Activated effector memory CD4-positive, alpha-beta T cell treated with anti-CD3 and anti-CD28 coated beads, Interleukin-2, amount 50 U/mL, for 16 hours (primary cell): ENCODE measurements around the gene RTF2.

Source experiments
- DNase-seq: peaks from one replicate; pipeline ENCODE4 v3.0.0-alpha.2; 2020

The RTF2 gene

GRCh38 chr20:56439771-56440291 is 28.6 kb upstream of the RTF2 start:
- peak; percentile 58 for DNase-seq

DNA sequence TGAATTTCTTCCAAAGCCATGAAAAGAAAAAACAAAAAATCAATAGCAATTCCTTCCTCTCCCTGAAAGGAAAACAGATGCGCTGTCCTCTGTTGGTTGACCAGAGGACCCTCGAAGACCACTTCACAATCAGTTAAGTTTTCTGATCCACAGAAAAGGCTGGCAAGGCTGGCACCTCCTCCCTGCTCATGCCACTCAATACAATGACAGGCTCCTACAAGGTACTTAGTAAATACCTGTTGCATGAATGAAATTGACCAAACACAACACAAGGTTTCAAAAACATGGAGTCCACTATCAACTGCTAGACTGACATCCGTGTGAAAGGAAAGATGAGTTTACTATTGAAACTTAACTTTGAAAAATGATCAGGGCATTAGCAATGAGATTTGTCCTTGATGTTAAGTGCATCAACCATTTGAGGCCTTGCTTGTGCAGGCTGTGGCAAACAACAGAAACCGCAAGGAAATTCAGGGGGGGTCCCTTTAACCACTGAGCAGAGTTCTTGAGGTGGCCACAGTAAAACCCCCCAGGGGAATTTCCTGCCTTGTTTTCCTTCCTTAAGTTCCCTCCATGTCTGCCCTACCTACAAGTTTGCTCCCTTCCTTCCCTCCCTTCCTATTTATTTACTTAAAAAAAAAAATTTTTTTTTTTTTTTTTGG is 27.9 kb upstream of the RTF2 start:
- peak; percentile 82 for DNase-seq

DNA sequence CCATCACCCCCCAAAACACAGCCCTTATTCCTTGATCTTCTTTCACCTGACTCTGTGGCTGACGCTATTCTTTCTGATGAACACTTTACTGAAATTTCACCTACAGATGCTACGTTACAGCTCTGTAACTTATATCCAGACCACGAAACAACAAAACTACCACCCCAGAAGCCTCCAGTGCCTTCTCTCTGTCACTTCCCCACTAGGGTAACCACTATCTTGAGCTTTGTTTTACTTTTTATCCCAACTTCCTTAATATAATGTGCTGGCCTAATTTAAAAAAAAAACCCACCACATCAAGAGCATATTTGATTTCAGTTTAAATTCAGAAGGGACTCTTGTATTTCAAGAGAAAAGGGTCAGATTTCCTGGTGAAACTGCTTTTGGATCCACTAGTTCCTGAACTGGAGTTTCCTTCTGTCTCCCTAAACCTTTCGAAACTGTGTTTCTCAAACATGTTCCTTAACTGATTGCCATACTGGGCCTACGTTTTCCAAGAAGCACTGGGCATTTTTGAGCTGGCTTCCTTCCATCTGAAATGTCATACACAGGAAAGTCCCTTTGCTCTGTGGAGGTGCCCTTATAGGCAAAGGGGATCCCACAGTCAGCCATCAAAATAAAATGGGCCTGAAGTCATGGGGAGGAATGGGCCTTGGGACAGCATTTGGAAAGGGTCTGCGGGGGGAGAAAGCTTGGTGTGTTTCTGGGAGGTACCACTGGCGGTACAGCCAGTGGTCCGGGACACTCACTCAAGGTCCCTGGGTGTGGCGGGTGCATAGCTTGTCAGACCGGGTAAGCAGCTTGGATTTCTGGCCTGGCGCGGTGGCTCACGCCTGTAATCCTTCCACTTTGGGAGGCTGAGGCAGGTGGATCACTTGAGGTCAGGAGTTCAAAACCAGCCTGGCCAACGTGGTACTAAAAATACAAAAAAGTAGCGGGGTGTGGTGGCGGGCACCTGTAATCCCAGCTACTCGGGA is 25.8 kb upstream of the RTF2 start:
- DNase-seq: peak; percentile 60

GRCh38 chr20:56443654-56444540 is 24.5 kb upstream of the RTF2 start:
- peak; percentile 58 for DNase-seq

DNA sequence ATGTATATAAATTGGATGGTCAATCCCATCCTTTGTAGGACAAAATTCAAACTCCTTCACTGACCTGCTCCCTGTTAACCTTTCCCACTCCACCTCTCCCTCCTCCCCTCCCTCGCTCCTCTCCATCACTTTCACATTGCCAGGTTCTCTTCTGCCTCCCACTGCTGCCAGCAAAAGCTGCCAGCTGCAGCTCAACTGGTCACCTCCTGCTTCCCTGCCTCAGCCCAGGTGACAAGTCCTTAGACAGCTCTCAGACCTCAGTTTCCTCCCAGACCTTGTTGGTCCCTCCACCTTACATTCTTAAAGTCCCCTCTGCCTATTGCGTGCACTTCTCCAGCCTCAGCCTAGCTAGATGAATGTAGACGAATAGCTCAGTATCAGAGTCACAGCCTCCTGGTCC is 23.3 kb upstream of the RTF2 start:
- DNase-seq: peak; percentile 37

- DNase-seq: peak; percentile 49
Observed at GRCh38 chr20:56445540-56445939, 22.9 kb upstream of the RTF2 start.

DNA sequence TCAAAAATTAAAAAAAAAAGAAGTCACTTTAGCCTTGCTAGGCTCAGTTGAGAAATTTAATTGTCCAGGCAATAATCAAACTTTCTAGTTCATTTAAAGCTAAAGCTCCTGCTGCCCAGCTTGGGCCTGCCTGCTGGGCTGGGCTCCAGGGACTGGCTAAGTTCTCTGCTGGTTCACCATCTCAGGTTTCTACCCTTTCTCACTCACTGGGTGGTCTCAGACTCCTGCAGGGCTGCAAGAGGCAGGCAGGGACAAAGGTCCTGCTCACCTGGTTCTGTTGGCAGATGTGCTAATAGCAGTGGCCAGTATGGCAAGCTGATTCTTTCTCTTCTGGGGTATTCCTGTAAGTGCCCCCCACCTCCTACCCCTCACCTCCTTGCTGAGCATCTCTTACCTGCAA is 21.2 kb upstream of the RTF2 start:
- peak; percentile 28 for DNase-seq

DNA sequence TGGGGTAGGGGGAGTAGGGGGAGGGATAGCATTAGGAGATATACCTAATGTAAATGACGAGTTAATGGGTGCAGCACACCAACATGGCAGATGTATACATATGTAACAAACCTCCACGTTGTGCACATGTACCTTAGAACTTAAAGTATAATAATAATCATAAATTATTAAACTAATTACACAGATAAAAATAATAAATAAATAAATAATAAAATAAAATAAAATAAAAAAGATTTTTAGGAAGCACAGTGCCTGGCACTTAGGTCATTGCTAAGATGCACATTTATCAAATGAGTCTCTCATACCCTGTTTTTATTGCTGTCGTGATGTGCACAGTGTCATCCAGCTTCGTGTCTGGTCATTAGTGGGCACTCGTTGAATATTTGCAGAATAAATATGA is 19.0 kb upstream of the RTF2 start:
- DNase-seq: no peak

DNA sequence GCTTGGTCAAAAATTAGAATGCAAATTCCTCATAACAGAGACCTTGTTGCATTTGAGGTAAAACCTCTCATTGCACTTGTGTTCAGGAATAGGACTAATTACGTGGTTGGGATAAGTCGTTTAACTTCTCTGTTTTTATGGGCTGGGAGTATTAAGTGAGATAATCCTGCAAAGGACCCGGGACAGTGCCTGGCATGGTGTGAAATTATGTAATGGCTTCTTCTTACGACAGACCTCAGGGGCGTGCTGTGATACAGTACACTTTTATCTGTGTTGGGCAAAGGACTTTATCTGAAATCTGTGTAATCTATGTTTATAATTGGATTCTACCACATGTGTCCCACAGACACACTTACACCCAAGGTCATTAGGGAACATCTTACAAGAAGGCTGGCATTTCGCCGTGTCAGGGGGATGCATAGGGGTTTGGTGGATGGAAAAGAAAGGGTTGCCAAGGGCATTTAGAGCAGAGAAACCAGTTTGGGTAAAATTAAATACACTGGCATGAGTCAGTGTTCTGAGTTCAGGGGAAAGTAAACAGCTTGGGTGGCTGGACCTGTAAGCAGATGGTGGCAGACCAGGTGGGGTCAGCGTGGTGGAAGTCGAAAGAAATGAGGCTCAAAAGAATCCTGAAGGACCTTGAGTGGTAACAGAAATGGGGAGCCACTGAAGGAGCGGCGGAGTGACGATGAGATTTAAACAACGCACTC is 17.2 kb upstream of the RTF2 start:
- DNase-seq: peak; percentile 48

DNA sequence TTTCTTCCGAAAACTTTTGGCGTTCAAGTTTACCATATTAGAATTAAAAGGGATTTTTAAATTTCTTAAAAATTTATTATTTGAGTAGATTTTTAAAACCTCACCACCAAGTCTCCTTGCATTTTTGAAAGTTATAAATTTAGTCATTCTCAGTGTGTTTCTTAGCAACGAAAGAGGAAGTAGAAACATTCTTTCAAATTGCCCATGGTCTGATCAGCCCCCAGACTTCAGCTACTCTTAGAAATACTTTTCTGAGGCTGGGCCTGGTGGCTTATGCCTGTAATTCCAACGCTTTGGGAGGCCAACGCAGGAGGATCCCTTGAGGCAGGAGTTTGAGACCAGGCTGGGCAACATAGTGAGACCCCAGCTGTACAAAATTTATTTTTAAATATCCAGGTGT is 15.1 kb upstream of the RTF2 start:
- no peak for DNase-seq

- DNase-seq: no peak
Observed at GRCh38 chr20:56454754-56455153, 13.7 kb upstream of the RTF2 start.

DNA sequence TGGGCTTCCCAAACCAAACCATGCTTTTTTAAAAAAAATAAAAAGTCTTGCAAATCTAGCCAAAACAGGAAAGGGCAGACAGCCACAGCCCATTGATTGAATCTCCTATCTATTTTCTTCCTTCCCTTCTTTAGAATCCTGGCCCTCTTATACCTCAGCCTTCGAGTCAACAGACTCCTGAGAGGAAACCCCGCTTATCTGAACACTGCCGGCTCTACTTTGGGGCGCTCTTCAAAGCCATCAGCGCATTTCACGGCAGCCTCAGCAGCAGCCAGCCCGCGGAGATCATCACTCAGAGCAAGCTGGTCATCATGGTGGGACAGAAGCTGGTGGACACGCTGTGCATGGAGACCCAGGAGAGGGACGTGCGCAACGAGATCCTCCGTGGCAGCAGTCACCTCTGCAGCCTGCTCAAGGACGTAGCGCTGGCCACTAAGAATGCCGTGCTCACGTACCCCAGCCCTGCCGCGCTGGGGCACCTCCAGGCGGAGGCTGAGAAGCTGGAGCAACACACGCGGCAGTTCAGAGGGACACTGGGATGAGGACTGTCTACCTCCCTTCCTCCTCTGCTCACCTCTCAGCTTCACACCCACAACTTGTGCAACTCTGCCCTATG is 10.1 kb upstream of the RTF2 start:
- no peak for DNase-seq

DNA sequence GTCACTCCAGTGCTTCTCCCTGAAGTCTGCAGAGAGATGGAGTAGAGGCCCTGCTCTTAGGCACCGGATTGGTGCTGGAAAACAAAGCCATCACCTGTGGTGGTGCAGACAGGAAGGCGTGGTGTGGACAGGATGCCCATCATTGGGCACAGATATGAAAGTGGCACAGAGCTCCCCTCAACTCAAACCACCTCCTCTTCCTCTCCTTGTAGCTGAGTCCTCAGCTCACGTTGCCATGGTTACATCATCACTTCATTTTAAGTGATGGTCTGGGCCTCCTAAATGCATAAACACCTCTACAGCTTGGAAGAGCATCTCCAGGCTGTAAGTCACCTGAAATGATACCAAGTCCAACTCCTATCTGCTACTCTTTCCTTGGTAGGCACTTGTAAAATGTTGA is 8.0 kb upstream of the RTF2 start:
- DNase-seq: peak; percentile 75

DNA sequence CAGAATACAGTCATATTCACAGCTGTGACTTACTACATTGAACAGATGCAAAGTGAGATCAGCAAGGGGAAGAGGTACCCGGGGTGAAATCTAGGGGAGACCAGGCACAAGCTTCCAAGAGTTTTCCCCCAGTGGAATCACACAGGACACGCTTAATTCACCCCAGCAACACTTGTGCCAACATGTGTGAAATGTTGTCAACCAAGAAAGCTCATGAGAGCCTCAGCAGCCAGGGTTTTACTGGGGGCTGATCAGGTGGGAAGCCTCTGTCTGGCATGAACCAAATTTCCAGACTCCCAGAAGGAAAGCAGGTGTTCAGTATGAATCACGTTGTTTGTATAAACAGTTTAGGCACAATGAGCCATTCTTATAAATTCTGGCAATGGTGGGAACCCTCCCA is 6.9 kb upstream of the RTF2 start:
- DNase-seq: no peak

DNA sequence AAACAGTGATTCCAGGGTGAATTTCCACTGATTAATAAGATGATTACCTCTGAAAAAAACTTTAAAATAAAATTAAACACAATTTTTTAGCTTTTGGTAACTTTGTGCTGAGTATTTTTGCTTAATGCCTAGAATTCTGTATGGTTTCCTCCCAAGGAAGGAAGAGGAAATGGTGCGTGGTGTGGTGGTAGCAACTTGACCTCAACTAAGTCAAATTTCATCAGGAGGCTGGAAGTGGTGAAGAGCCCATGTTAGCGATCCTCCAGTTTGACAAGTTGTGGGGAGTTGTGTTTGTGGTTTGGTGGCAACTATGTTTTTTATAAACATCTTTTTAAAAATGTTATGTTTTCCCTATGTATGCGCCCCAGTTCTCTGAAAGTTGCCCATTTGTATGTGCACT is 5.0 kb upstream of the RTF2 start:
- DNase-seq: no peak

- no peak for DNase-seq
Observed at GRCh38 chr20:56465997-56466396, 2.4 kb upstream of the RTF2 start.

DNA sequence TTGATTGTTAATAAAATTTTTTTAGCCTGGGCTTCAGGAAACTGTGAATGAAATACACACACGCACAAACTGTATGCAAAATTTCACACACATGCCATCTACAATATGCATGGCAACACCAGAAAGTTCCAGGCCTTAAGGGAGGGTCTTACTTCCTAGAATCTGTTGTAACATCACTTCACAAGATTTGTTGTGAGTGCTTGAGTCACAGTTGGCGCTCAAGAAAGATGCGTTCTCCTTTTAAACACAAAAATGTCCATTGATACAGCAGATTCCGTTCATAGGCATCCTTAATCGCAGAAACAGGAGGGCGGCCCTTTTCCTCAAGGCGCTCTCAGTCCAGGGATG is 485 bp upstream of the RTF2 start:
- no peak for DNase-seq

DNA sequence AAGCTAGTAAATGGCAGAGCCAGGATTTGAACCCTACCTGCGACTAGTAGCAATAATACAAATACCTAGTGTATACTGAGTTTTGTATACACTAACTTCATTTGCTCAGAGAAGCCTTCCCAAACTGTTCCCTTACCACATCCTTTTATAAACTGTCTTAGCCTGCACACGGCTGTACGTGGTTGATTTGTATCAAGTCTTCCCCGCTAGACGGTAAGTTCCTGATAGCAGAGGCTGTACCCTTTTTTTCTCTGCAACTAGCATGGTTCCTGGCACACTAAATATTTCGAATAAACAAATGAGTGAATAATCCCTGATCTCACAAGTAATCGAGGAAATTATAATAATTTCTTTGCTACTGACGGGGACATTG is 636 bp downstream of the RTF2 start:
- no peak for DNase-seq

- no peak for DNase-seq
Observed at GRCh38 chr20:56483970-56484369, 15.5 kb downstream of the RTF2 start.

GRCh38 chr20:56487216-56487615 is 18.8 kb downstream of the RTF2 start:
- no peak for DNase-seq

DNA sequence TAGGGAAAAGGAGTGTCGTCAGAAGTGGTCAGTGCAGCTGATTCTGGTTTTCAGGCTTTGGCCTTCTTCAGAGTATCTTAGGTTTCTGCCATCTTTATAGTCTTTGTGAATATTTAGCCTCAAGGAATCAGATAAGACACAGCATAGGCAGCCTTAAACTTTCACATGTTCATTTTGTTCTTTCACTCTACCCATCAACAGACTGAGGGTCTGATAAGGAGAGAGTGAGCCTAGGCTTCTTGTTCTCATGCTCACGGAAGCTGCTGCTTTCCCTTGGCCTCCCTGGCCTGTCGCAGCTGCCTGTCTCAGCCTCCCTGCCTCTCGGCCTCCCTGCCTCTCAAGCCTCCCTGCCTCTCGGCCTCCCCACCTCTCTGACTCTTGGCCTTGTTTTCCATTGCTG is 20.1 kb downstream of the RTF2 start:
- DNase-seq: no peak

DNA sequence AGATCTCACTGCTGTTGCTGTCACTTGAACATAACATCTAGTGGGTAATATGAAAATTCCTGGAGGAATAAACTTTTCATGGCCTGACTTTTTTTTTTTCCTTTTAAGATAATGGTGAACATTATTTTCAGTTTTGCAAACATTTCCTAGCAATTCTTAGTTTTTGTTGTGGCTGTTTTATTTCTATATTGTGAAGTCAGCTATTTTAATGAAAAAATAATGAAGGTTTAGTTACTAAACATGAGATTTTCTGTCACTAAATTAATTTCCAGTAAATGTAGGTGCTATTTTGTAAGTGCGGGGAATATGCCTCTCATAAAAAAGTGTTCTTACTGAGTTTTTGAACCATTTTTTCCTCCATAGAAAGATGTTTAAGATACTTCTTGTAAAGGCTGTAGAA is 32.7 kb downstream of the RTF2 start:
- no peak for DNase-seq
